Left kidney (tissue), 8 donors: ENCODE results near the gene TINCR. TPM values are rescaled to one million over a fixed set of nuclear protein-coding genes. Genes with fewer than 3 reads are reported as not detected.
"Not testable (repeated sequence)": the region's sequence is repeated elsewhere in the genome, so short reads cannot be mapped to it uniquely, and the experiment has no call there.

Source experiments
- DNase-seq: peaks from one replicate; pipeline ENCODE4 v3.0.0-alpha.2; 2013
- long read RNA-seq, 8 donors: transcript quantifications; one replicate each; lab custom pipeline, GENCODE V29; 2026
- polyA plus RNA-seq: library from polyadenylated mRNA; unstranded; fragments of 120-200 nt; gene quantifications from one replicate; pipeline ENCODE4 v1.2.1, GENCODE V29; 2013; ENCODE audit not compliant: insufficient read length

The TINCR gene
- polyA plus RNA-seq, result 0.63 TPM
- long read RNA-seq, donor 1, partial matches to known transcripts, result 0 of 1 reads
- long read RNA-seq, donor 1, other reads (novel, unspliced or antisense), result 0 of 1 reads
- long read RNA-seq, donor 2, result 0 reads
- long read RNA-seq, donor 3, partial matches to known transcripts, result 0 of 1 reads
- long read RNA-seq, donor 3, other reads (novel, unspliced or antisense), result 0 of 1 reads
- long read RNA-seq, donor 4, result 0 reads
- long read RNA-seq, donor 5, partial matches to known transcripts, result 0 of 3 reads
- long read RNA-seq, donor 5, other reads (novel, unspliced or antisense), result 0 of 3 reads
- long read RNA-seq, donor 6, result 0 reads
- long read RNA-seq, donor 7, result 0 reads
- long read RNA-seq, donor 8, result 0 reads

GRCh38 chr19:5567360-5567969 is at the start of gene TINCR:
TSS of gene TINCR (minus strand) at chr19:5567953.
- no peak for DNase-seq

DNA sequence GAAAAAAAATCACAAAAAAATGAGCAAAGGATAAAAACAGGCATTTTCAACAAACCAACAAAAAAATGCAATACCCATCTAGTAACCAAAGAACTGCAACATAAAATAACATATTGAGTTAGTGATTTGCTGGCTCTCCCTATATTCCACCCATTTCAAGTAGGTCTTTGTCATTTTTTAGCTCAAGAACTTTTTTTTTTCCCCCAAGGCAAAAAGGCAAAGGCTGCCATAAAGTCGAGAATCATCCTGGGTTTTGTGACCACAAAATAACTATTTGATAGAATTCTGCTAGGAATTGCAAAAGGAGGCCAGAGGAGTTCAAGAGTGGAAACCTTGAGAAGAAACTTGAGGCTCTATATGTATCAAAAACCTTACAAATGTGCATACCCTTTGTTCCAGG is 49.3 kb upstream of the TINCR start:
- no peak for DNase-seq

DNA sequence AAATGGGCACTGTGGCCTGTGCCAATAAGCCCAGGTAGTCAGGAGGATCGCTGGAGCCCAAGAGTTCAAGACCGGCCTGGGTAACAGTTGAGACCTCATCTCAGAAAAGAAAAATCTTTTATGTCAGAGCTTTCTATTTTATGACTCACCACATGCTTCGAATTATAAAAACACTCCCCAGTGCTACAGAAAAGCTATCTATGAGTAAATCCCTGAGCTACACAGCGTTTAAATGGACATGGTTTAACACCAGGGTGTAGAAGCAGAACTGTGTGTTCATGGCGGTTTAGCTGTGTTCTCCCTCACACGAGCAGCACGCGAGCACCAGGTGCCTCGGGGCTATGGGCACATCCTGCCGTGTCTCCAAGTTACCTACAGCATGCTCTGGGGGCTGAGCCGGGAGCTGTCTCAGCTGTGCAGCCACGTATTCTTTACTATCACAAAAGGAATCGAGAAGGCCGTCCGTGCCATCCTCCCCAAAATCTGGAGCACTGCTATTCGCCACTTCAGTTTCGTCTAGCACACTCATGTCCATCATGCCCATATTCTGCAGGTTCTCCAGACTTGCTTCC is 48.1 kb upstream of the TINCR start:
- no peak for DNase-seq

DNA sequence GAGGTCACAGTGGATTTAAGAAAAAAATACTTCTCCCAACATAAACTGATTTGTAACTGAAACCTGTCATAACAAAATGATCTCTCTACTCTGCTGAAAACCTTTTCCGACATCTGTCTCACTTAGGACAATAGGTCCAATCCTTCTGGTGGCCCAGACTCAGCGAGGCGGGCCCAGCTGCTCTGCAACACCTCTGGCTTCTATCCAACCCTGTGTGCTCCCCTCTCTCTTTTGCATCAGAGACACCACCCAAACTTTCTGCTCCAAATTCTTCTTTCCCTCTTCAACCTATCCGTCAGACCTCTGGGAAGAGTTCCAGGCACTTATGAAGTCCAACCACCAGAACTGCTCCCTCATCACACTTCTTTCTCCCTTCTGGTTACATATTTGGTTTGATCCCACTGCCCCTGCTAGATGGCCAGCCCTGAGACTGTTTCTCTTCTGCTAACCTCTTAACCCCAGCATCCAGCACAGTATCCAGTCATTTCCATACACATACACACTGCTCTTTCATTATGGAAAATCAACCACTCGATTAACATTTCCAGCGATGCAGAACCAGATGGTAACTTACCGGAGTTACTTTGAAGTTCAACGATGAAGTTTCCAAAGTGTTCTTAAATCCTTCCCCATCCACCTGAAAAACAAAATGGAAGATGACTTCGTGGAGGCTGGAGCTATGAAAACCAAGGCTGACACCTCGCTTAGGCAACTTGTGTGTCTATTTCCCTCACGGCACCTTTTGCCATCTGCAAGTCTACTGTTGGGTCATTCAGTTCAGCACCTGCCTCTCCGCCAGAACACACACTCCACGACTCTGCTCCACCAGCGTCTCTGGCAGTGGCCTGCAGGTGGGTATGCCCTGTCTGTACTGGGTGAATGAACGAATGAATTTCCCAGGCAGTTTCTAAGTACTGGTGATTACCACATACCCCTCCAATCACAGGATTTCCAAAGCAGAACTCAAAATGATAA is 45.4 kb upstream of the TINCR start:
- DNase-seq, result no peak

GRCh38 chr19:5609881-5610448 is 42.2 kb upstream of the TINCR start:
- no peak for DNase-seq

- not testable (repeated sequence) for DNase-seq
These were observed 41.0 kb upstream of the TINCR start for GRCh38 chr19:5608766-5609165.

- DNase-seq, result no peak
These were observed 40.5 kb upstream of the TINCR start for GRCh38 chr19:5608291-5608690.

DNA sequence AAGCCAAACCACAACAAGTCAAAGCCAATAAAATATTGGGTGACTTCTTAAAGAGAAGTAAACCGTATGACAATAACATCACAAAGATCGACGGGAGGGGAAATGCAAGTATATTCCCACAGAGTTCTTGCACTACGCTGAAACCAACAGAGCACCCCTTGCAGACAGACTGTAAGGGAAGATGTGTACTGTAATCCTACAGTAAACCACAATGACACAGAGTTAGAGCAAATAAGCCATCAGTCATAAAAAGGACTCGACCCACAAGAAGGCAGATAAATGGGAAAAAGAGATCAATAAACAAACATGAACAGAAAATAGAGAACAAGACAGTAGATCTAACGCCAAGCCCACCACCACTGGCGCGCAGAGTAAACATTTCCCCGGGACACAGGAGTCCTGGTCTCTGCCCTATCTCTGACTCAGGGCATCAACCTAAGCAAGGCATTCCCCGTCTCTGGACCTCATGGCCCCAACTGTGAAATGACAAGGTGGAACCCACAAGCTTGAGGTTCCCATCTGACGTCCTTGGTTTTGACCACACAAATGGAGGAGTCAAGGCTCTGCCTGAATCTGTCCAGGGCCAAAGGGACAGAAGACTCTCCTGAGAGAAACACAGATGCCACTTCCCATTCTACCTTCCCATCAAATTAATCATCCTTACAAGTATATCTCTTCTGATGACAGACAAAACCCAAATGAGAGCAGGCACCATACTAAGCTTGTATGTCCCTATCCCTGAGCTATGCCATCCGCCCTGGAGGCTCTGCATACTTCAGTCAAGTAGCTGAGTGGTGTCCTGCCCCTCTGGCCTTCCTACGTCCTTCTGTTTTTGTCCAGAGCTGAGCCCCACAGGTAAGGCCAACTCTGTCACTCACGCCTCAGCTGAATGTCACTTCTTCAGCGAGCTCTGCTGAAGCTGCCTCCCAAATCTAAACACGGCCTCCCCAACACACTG is 39.8 kb upstream of the TINCR start:
- DNase-seq, result no peak

DNA sequence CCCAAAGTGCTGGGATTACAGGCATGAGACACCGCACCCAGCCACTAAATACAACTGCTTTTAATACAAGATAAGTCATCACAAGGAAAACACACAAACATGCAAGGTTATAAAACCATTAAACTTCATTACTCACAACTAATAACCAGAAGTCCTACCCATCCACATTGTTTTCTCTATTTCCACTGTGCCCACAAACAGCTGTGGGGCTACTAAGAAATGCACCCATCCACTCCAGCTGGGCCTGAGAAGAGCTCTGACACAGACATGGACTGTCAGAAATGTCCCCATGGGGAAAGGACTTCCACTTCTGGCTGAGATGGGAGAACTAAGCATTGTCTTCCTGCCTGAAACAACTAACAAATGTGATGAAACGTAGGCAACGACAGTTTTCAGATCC is 37.6 kb upstream of the TINCR start:
- DNase-seq, result no peak

DNA sequence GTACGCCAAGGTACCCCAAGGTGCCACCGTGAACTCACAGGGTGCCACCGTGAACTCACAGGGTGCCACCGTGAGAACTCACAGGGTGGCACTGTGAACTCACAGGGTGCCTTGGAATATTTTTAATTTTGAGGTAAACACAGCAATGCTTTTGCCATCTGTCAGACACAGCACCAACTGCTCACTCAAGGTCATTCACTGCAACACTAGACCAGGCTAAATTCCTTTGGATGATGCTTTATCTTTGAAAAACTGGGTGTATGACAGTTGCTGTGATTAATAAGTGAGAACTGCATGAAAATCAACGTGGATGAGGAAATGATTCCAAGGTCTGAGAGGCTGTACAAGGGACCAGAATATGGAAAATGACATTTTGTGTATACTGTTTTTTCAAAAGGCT is 35.9 kb upstream of the TINCR start:
- no peak for DNase-seq

DNA sequence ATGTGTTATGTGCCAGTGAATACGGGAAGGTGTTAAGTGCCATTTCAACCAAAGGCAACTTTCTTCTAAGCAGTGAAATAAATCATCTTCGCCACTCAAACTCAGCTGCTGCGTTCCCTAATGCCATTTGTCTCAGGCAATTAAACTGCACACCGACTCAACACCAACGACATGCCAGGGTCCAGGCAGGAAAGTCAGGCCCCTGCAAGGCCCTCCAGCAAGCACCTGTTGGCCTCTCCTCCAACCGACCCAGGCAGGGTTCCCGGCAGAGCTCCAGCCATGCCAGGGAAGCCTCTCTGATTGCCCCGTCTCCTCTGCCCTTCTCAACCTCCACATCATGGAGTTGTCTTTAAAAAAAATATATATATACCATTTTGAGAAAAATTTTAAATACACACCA is 33.0 kb upstream of the TINCR start:
- no peak for DNase-seq

GRCh38 chr19:5595745-5596144 is 28.0 kb upstream of the TINCR start:
- no peak for DNase-seq

DNA sequence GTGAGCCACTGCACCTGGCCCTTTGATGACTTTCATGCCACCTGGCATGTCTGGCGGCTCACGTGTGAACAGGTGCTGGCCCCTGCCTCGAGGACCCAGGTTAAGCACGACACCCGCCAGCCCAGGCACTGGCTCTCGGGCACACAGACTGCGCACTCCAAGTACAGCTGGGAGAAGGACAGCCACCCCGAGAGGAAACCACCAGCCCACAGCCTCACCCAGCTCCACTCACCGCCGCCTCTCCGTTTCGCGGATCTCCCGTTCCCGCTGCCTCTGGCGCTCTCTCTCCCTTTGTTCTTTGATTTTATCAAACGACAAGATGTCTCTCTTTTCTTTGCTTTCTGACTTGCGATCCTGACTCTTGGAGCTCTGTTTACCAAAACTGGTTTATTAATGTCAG is 27.4 kb upstream of the TINCR start:
- no peak for DNase-seq

- no peak for DNase-seq
These were observed 26.8 kb upstream of the TINCR start for GRCh38 chr19:5594521-5594950.

GRCh38 chr19:5593343-5594255 is 25.8 kb upstream of the TINCR start:
- no peak for DNase-seq

- no peak for DNase-seq
These were observed 25.0 kb upstream of the TINCR start for GRCh38 chr19:5592531-5593342.

DNA sequence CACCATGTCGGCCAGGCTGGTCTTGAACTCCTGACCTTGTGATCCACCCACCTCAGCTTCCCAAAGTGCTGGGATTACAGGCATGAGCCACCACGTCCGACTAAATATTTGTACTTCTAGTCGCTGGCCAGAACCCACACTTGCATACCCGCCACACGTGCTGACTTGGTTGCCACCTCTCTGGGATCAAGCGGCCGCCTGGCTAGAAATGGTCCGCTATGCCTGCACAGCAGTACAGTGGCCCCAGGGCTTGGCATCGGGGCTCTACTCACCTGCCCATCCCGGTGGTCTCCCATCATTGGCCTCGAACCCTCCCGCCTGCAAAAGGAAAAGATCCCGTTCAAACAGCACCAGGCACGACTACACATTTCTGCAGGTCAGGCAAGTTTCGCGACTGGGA is 23.7 kb upstream of the TINCR start:
- no peak for DNase-seq

GRCh38 chr19:5590865-5591154 is 23.1 kb upstream of the TINCR start:
- no peak for DNase-seq
